ENCODE data around the gene USP43.

USP43 gene

GRCh38 chr17:9666461-9667050, 21.2 kb downstream of the USP43 start:
- FAIRE-seq, result no peak

DNA sequence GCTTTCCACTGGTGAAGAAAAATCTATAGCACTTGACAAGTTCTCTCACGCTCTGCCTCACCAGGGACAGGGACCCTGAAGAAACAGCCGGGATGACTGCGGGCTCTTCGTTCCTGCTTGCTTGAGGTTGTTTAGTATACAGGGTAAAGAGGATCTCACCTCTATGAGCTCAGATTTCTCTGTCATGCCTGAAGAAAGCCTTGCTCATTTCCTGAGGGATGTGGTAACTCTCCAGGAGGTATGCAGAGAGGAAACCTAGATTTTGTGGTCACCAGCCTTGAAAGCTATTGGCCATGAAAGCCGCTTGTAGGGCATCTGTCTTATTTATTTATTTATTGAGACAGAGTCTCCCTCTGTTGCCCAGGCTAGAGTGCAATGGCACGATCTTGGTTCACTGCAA, 23.2 kb downstream of the USP43 start:
- FAIRE-seq, result no peak

DNA sequence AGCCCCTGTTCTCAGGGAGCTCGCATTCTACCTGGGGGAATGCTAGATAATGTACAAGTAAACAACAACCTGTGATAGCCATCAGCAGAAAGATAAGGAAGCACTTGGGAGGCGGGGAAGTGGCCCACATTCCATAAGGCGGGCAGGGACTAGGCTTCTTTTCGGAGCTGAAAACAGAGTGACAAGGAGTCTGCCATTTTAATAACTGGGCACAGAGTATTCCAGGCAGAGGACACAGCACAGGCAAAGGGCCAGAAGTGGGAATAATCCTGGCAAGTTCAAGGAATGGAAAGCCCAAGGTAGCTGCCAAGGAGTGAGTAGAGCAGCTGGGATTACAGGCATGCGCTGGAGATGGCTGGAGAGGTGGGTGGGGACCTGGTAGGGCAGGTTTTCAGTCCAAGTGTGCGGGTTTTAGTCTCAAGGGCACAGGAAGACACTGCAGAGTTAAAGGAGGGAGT, 24.3 kb downstream of the USP43 start:
- no peak for FAIRE-seq

GRCh38 chr17:9670596-9670995, 25.3 kb downstream of the USP43 start:
- FAIRE-seq, result no peak

DNA sequence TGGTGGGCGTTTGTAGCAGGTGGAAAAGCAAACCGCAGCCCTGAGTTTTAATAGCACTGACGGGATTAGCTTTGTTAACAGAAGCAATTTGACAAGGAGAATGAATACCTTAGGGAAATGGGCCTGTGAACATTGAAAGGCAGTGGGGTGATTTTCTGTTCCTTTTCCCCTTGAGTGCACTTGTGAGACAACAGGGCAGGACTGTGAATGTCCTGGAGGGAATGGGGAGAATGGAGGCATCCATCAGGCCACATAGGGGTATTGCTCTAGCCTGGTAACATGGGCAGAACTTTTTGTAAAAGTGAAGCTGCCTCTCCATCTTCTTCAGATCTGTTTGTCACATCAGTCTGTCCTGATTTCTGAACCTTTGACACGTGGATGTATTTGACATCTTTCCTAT, 26.2 kb downstream of the USP43 start:
- FAIRE-seq, result no peak

GRCh38 chr17:9672266-9672665, 26.9 kb downstream of the USP43 start:
- no peak for FAIRE-seq

GRCh38 chr17:9672691-9673090, 27.4 kb downstream of the USP43 start:
- FAIRE-seq, result no peak

- no peak for FAIRE-seq
Observed at GRCh38 chr17:9676084-9676483, 30.8 kb downstream of the USP43 start.

- no peak for FAIRE-seq
Observed at GRCh38 chr17:9676820-9677310, 31.5 kb downstream of the USP43 start.

- no peak for FAIRE-seq
Observed at GRCh38 chr17:9677411-9677810, 32.1 kb downstream of the USP43 start.

GRCh38 chr17:9677896-9678295, 32.6 kb downstream of the USP43 start:
- FAIRE-seq, result no peak

GRCh38 chr17:9684955-9685621, 39.8 kb downstream of the USP43 start:
- no peak for FAIRE-seq

DNA sequence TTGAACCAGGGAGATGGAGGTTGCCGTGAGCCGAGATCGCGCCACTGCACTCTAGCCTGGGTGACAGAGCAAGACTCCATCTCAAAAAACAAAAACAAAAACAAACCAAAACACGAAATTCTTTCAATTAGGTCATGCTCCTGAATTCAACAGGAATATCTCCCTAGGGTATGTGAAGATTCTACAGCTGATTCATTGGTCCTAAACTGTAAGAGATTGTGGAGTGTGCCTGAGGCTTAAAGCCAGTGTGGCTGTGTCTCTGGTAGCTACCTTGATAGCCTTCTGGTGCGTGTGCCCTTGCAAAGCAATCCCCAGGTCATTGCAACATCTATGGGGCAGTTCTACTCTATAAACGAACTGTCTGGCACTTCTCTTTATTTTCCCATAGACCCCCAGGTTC, 48.4 kb downstream of the USP43 start:
- no peak for FAIRE-seq

DNA sequence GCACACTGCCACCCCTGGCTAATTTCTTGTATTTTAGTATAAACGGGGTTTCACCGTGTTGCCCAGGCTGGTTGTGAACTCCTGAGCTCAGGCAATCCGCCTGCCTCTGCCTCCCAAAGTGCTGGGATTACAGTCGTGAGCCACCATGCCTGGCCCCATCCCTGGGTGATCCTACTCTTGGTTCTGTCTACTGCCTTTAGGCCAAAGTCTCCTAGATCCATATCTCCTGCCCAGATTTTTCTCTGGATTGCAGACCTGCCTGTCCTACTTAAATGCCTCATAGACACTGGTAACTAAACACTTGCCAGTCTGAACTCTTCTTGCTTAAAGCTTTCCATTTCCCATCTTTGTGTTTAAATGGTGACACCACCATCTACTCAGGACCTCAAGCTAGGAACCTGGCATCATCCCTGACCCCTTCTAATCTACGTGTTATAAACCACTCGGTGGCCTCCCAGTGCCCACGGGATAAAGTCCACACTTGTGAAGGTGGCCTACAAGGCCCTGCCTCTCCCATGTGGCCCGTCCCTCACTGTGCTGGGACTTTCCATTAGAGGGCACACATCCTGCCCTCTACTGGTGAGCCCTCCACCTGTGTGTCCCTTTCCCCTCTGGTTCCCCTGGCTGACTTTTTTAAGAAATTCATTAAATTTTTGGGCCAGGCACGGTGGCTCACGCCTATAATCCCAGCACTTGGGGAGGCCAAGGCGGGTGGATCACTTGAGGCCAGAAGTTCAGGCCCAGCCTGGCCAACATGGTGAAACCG, 51.1 kb downstream of the USP43 start:
- no peak for FAIRE-seq

- no peak for FAIRE-seq
Observed at GRCh38 chr17:9700136-9700535, 54.8 kb downstream of the USP43 start.

GRCh38 chr17:9700754-9701476, 55.6 kb downstream of the USP43 start:
- FAIRE-seq, result no peak

- no peak for FAIRE-seq
Observed at GRCh38 chr17:9702482-9702881, 57.2 kb downstream of the USP43 start.

GRCh38 chr17:9702914-9703780, 57.8 kb downstream of the USP43 start:
- FAIRE-seq, result no peak

GRCh38 chr17:9703781-9704082, 58.4 kb downstream of the USP43 start:
- FAIRE-seq, result no peak

- no peak for FAIRE-seq
Observed at GRCh38 chr17:9705745-9706144, 60.4 kb downstream of the USP43 start.

- no peak for FAIRE-seq
Observed at GRCh38 chr17:9707948-9708347, 62.6 kb downstream of the USP43 start.

DNA sequence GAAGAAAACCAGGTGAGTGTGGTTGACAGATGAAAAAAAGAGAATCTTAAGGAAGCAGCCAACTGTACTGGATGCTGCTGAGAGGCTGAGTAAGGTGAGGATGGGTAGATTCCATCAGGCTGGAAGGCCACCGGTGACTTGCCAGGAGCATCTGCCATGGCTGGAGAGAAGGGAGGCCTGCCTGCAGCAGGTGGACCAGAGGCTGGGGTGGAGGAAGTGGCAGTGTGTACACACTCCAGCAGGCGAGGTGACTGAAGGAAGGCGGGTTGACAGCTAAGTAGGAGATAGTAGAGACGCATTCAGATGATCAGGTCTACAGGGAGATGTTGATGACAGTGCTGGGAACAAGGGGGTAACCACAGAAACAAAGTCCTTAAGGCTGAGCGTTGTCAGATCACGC, 69.5 kb downstream of the USP43 start:
- no peak for FAIRE-seq

All from G401.6 (cell line).